Smooth muscle cell (in vitro differentiated cells): ENCODE measurements around the gene IGF2R. TPM values are rescaled to one million over a fixed set of nuclear protein-coding genes. Genes with fewer than 3 reads are reported as not detected.

Source experiments
- DNase-seq: peaks from one replicate; lab custom pipeline; 2025; ENCODE audit not compliant: unreplicated experiment; lab: John Stamatoyannopoulos, UW
- H2AFZ ChIP-seq: fragments of 200-600 bp; sonication (generic); 2 replicates; pipeline ENCODE4 v1.6.0; 2016; ENCODE audit warnings: antibody characterized with exemption, low read depth, mild to moderate bottlenecking
- H3F3A ChIP-seq: fragments of 200-600 bp; sonication (generic); 2 replicates; pipeline ENCODE4 v1.6.0; 2017; ENCODE audit warnings: antibody characterized with exemption, low read depth
- H3K27ac ChIP-seq: fragments of 200-600 bp; sonication (generic); 2 replicates; pipeline ENCODE4 v1.5.1; 2016; ENCODE audit warnings: low read depth, mild to moderate bottlenecking
- H3K27me3 ChIP-seq: fragments of 200-600 bp; sonication (generic); 2 replicates; pipeline ENCODE4 v1.6.1; 2016; ENCODE audit warnings: low read depth, mild to moderate bottlenecking
- H3K36me3 ChIP-seq: fragments of 200-600 bp; sonication (generic); 2 replicates; pipeline ENCODE4 v1.5.1; 2016; ENCODE audit warnings: low read depth
- H3K4me1 ChIP-seq: fragments of 200-600 bp; sonication (generic); 2 replicates; pipeline ENCODE4 v1.5.1; 2016; ENCODE audit warnings: low read depth
- H3K4me2 ChIP-seq: fragments of 200-600 bp; sonication (generic); 2 replicates; pipeline ENCODE4 v1.6.0; 2016; ENCODE audit warnings: mild to moderate bottlenecking
- H3K4me3 ChIP-seq: fragments of 200-600 bp; sonication (generic); 2 replicates; pipeline ENCODE4 v1.5.1; 2016; ENCODE audit warnings: mild to moderate bottlenecking
- H3K79me2 ChIP-seq: fragments of 200-600 bp; sonication (generic); 2 replicates; pipeline ENCODE4 v1.6.0; 2016; ENCODE audit warnings: low read depth, mild to moderate bottlenecking
- H3K9ac ChIP-seq: fragments of 200-600 bp; sonication (generic); 2 replicates; pipeline ENCODE4 v1.6.0; 2016; ENCODE audit warnings: low read depth
- H3K9me3 ChIP-seq: fragments of 200-600 bp; sonication (generic); replicated peaks from 2 replicates; pipeline ENCODE4 v1.5.1; 2016; ENCODE audit warnings: low read depth
- H4K20me1 ChIP-seq: fragments of 200-600 bp; sonication (generic); 2 replicates; pipeline ENCODE4 v1.6.0; 2016; ENCODE audit warnings: low read depth
- WGBS: methylation state at CpG from one replicate; pipeline ENCODE4 v1.1.7; 2016; ENCODE audit warnings: low lambda C conversion rate; 5-methylcytosine and 5-hydroxymethylcytosine counted together
- polyA plus RNA-seq: library from polyadenylated mRNA; unstranded; fragments of >200 nt; fragmentation: Nextera tagmentation; extraction: Ambion mirVana; gene quantifications from 2 replicates; pipeline ENCODE4 v1.2.1, GENCODE V29; 2016
- total RNA-seq: library from RNA; depleted of rRNA; stranded (reverse); fragments of >200 nt; gene quantifications from 2 replicates; pipeline ENCODE4 v1.2.3, GENCODE V29; 2014
- TF ChIP-seq, protein P1 (sequence below): fragments of 200-600 bp; sonication (generic); IDR thresholded peaks from 2 replicates; pipeline ENCODE4 v1.5.1; 2017; ENCODE audit warnings: borderline replicate concordance, mild to moderate bottlenecking, antibody characterized with exemption; ENCODE audit not compliant: insufficient read depth, poor library complexity, severe bottlenecking

IGF2R gene
- total and polyA plus RNA-seq, 2 experiments from 2014 or later: 44.7 to 77.4 TPM

GRCh38 chr6:160142115-160142715, 173.3 kb downstream of the IGF2R start:
- DNase-seq: no peak
- WGBS: 95% methylated on average over 8 of the region's 8 CpGs

GRCh38 chr6:160146454-160147145, 177.7 kb downstream of the IGF2R start:
- Histone ChIP-seq H3F3A (no peaks in the 10 kb centered on the region), H4K20me1 (no peaks in the 10 kb centered on the region), H3K4me2 (peak overlapping the region; percentile 12), H3K36me3 (no peaks in the 10 kb centered on the region), H3K4me3 (no peak overlapping the region), H3K27me3 (no peaks in the 10 kb centered on the region), H3K9me3 (no peaks in the 10 kb centered on the region), H2AFZ (no peak overlapping the region), H3K27ac (peak overlapping the region; percentile 85), H3K79me2 (no peaks in the 10 kb centered on the region), H3K4me1 (no peaks in the 10 kb centered on the region), H3K9ac (peak overlapping the region; percentile 12)
- WGBS: 69% methylated on average over 6 of the region's 6 CpGs
- DNase-seq: no peak
- TF ChIP-seq, protein P1, sequence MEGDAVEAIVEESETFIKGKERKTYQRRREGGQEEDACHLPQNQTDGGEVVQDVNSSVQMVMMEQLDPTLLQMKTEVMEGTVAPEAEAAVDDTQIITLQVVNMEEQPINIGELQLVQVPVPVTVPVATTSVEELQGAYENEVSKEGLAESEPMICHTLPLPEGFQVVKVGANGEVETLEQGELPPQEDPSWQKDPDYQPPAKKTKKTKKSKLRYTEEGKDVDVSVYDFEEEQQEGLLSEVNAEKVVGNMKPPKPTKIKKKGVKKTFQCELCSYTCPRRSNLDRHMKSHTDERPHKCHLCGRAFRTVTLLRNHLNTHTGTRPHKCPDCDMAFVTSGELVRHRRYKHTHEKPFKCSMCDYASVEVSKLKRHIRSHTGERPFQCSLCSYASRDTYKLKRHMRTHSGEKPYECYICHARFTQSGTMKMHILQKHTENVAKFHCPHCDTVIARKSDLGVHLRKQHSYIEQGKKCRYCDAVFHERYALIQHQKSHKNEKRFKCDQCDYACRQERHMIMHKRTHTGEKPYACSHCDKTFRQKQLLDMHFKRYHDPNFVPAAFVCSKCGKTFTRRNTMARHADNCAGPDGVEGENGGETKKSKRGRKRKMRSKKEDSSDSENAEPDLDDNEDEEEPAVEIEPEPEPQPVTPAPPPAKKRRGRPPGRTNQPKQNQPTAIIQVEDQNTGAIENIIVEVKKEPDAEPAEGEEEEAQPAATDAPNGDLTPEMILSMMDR: no peak

More at GRCh38 chr6:160142115-160142715, 173.3 kb downstream of the IGF2R start:
- Histone ChIP-seq H3K27me3 (no peaks in the 10 kb centered on the region), H3K4me3 (no peak overlapping the region), H3K79me2 (no peaks in the 10 kb centered on the region), H3F3A (peaks cover 12% of the 10 kb centered on the region), H3K4me2 (peak overlapping the region; percentile 20), H3K4me1 (no peaks in the 10 kb centered on the region), H3K27ac (peak overlapping the region; percentile 51), H2AFZ (no peak overlapping the region), H3K9me3 (no peaks in the 10 kb centered on the region), H4K20me1 (no peaks in the 10 kb centered on the region), H3K36me3 (no peaks in the 10 kb centered on the region), H3K9ac (no peak overlapping the region)
- TF ChIP-seq, protein P1: no peak

DNA sequence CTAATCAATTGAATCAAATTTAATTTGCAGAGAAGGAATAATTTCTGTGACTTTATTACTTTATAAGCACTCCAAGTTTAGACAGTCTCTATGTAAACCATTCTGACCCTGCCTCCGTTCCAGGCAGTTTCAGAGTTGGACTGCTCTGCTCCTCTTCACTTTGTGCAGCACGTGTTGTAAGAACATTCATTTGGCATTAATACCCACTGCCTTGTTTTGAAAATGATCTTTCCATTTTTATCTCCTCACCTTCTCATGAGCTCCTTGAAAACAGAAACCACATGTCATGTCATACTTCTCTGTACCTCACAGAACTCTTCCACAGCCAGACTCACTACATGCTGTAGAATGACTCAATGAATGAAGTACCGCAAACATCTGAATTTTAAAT, 178.3 kb downstream of the IGF2R start:
- no peak overlapping the region for H2AFZ ChIP-seq
- no peaks in the 10 kb centered on the region for H3K36me3 ChIP-seq
- H3K79me2 ChIP-seq: no peaks in the 10 kb centered on the region
- TF ChIP-seq, protein P1: no peak
- 64% methylated on average over 3 of the region's 3 CpGs for WGBS
- peak overlapping the region; percentile 85 for H3K27ac ChIP-seq
- no peak overlapping the region for H3K4me3 ChIP-seq
- DNase-seq: no peak
- peak overlapping the region; percentile 12 for H3K4me2 ChIP-seq
- H4K20me1 ChIP-seq: no peaks in the 10 kb centered on the region
- no peaks in the 10 kb centered on the region for H3F3A ChIP-seq
- H3K9ac ChIP-seq: peak overlapping the region; percentile 12
- no peaks in the 10 kb centered on the region for H3K27me3 ChIP-seq
- H3K4me1 ChIP-seq: no peaks in the 10 kb centered on the region
- H3K9me3 ChIP-seq: no peaks in the 10 kb centered on the region
